Astrocyte (in vitro differentiated cells and primary cell): ENCODE results near the gene PDE7B.

Source experiments
- EZH2 ChIP-seq: IDR thresholded peaks from 2 replicates; pipeline ENCODE4 v1.6.1; 2012; ENCODE audit warnings: mild to moderate bottlenecking, low read length, inconsistent platforms; ENCODE audit not compliant: insufficient read depth
- TF ChIP-seq, protein P1 (sequence below): IDR thresholded peaks from 2 replicates; pipeline ENCODE4 v1.5.1; 2011; ENCODE audit warnings: low read depth, mild to moderate bottlenecking, inconsistent platforms, low read length, moderate library complexity; ENCODE audit not compliant: insufficient read depth

DNA sequence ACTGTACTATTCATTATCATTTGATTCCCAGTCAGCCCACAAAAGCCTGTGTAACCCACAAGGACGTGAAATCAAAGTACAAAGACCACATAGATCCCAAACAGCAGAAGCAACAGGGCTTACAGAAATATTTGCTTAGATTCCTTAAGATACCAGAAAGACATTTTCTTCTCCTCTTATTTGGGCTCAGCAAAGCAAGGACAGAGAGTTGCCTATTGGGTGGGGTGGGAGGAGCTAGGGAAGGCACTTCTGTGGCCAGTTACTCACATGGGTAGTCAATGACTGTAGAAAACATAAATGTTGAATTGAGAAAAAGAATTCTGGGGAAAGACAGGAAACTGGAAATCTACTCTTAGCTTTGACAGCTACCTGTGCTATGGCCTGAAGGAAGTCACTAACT is 19.8 kb downstream of the PDE7B start:
- TF ChIP-seq, protein P1, sequence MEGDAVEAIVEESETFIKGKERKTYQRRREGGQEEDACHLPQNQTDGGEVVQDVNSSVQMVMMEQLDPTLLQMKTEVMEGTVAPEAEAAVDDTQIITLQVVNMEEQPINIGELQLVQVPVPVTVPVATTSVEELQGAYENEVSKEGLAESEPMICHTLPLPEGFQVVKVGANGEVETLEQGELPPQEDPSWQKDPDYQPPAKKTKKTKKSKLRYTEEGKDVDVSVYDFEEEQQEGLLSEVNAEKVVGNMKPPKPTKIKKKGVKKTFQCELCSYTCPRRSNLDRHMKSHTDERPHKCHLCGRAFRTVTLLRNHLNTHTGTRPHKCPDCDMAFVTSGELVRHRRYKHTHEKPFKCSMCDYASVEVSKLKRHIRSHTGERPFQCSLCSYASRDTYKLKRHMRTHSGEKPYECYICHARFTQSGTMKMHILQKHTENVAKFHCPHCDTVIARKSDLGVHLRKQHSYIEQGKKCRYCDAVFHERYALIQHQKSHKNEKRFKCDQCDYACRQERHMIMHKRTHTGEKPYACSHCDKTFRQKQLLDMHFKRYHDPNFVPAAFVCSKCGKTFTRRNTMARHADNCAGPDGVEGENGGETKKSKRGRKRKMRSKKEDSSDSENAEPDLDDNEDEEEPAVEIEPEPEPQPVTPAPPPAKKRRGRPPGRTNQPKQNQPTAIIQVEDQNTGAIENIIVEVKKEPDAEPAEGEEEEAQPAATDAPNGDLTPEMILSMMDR, result no peak
- no peak for TF ChIP-seq EZH2
